H9 (cell line): Measurements from ENCODE around the gene CENPM. TPM values are rescaled to one million over a fixed set of nuclear protein-coding genes. Genes with fewer than 3 reads are reported as not detected.

ENCODE experiments used
- DNase-seq: peaks from one replicate; pipeline ENCODE4 v3.0.0-alpha.2; 2017
- H2AFZ ChIP-seq: one replicate; pipeline ENCODE4 v1.6.1; 2013; ENCODE audit warnings: mild to moderate bottlenecking, low read length, control low read depth, moderate library complexity
- H2AK5ac ChIP-seq: 2 replicates; pipeline ENCODE4 v1.6.1; 2013; ENCODE audit warnings: low read length, control low read depth, mixed read lengths; ENCODE audit not compliant: insufficient read length
- H2BK120ac ChIP-seq: one replicate; pipeline ENCODE4 v1.6.1; 2013; ENCODE audit warnings: low read depth, mild to moderate bottlenecking, low read length, control low read depth, inconsistent platforms; ENCODE audit not compliant: poor library complexity, severe bottlenecking
- H2BK12ac ChIP-seq: 2 replicates; pipeline ENCODE4 v1.6.1; 2013; ENCODE audit warnings: low read length, control low read depth, mixed read lengths, low read depth; ENCODE audit not compliant: insufficient read length
- H2BK15ac ChIP-seq: 2 replicates; pipeline ENCODE4 v1.6.1; 2013; ENCODE audit warnings: low read depth, low read length, control low read depth
- H2BK20ac ChIP-seq: one replicate; pipeline ENCODE4 v1.6.1; 2013; ENCODE audit warnings: low read depth, mild to moderate bottlenecking, low read length, control low read depth, inconsistent platforms; ENCODE audit not compliant: poor library complexity, severe bottlenecking
- H2BK5ac ChIP-seq: 2 replicates; pipeline ENCODE4 v1.6.1; 2013; ENCODE audit warnings: low read length, control low read depth, mixed read lengths; ENCODE audit not compliant: insufficient read length
- H3K14ac ChIP-seq: 2 replicates; pipeline ENCODE4 v1.6.1; 2013; ENCODE audit warnings: low read length, control low read depth; ENCODE audit not compliant: insufficient read depth
- H3K18ac ChIP-seq: 2 replicates; pipeline ENCODE4 v1.6.1; 2013; ENCODE audit warnings: low read depth, mild to moderate bottlenecking, mixed read lengths, low read length, control low read depth; ENCODE audit not compliant: insufficient read length
- H3K23ac ChIP-seq: 2 replicates; pipeline ENCODE4 v1.6.1; 2013; ENCODE audit warnings: low read length, control low read depth, mixed read lengths, low read depth; ENCODE audit not compliant: insufficient read length
- H3K23me2 ChIP-seq: 2 replicates; pipeline ENCODE4 v1.6.1; 2013; ENCODE audit warnings: low read depth, mild to moderate bottlenecking, mixed read lengths, low read length, control low read depth; ENCODE audit not compliant: insufficient read length, poor library complexity, severe bottlenecking
- H3K27ac ChIP-seq: 2 replicates; pipeline ENCODE4 v1.5.1; 2013; ENCODE audit warnings: low read length, control low read depth, mixed read lengths, low read depth; ENCODE audit not compliant: insufficient read length
- H3K27me3 ChIP-seq: 2 replicates; pipeline ENCODE4 v1.6.1; 2013; ENCODE audit warnings: low read length, control low read depth, inconsistent platforms; ENCODE audit not compliant: insufficient read depth
- H3K4ac ChIP-seq: 2 replicates; pipeline ENCODE4 v1.6.1; 2013; ENCODE audit warnings: low read depth, mild to moderate bottlenecking, control low read depth, inconsistent platforms, low read length, moderate library complexity
- H3K4me1 ChIP-seq: 2 replicates; pipeline ENCODE4 v1.6.1; 2013; ENCODE audit warnings: low read length, control low read depth, inconsistent platforms; ENCODE audit not compliant: insufficient read depth
- H3K4me2 ChIP-seq: 2 replicates; pipeline ENCODE4 v1.6.1; 2013; ENCODE audit warnings: low read length, control low read depth, mixed read lengths; ENCODE audit not compliant: insufficient read length, insufficient read depth
- H3K56ac ChIP-seq: 2 replicates; pipeline ENCODE4 v1.6.1; 2013; ENCODE audit warnings: low read depth, mild to moderate bottlenecking, mixed read lengths, low read length, control low read depth; ENCODE audit not compliant: insufficient read length
- H3K79me1 ChIP-seq: 2 replicates; pipeline ENCODE4 v1.6.1; 2013; ENCODE audit warnings: low read depth, mild to moderate bottlenecking, moderate library complexity, low read length, control low read depth, inconsistent platforms; ENCODE audit not compliant: insufficient read depth, poor library complexity, severe bottlenecking
- H3K79me2 ChIP-seq: 2 replicates; pipeline ENCODE4 v1.6.1; 2013; ENCODE audit warnings: low read length, control low read depth, inconsistent platforms; ENCODE audit not compliant: insufficient read depth
- H3K9ac ChIP-seq: 2 replicates; pipeline ENCODE4 v1.6.1; 2013; ENCODE audit warnings: low read length, control low read depth, mixed read lengths; ENCODE audit not compliant: insufficient read length; ENCODE audit errors: extremely low read depth
- H3K9me3 ChIP-seq: one replicate; pipeline ENCODE4 v1.6.1; 2013; ENCODE audit warnings: low read depth, low read length, inconsistent platforms; ENCODE audit not compliant: control insufficient read depth
- H3T11ph ChIP-seq: one replicate; pipeline ENCODE4 v1.6.1; 2013; ENCODE audit warnings: mild to moderate bottlenecking, low read length, control low read depth, inconsistent platforms
- H4K20me1 ChIP-seq: one replicate; pipeline ENCODE4 v1.6.1; 2013; ENCODE audit not compliant: control insufficient read depth, insufficient read length, insufficient read depth
- H4K5ac ChIP-seq: 2 replicates; pipeline ENCODE4 v1.6.1; 2013; ENCODE audit warnings: low read depth, mild to moderate bottlenecking, mixed read lengths, low read length, control low read depth; ENCODE audit not compliant: insufficient read length
- H4K8ac ChIP-seq: replicated peaks from 2 replicates; pipeline ENCODE4 v1.6.1; 2013; ENCODE audit warnings: low read length, control low read depth, mixed read lengths, low read depth; ENCODE audit not compliant: insufficient read length
- H4K91ac ChIP-seq: 2 replicates; pipeline ENCODE4 v1.6.1; 2013; ENCODE audit warnings: low read depth, mild to moderate bottlenecking, moderate library complexity, mixed read lengths, low read length, control low read depth; ENCODE audit not compliant: insufficient read length
- H3K27ac Mint-ChIP-seq, 3 experiments: 2 replicates in 2 of 3; 3 replicates in 1 of 3; pipeline ENCODE4 v1.8.0; 2020 to 2021; ENCODE audit warnings: mixed read lengths in 3 of 3, mild to moderate bottlenecking in 1 of 3, moderate library complexity in 1 of 3
- H3K27me3 Mint-ChIP-seq: 2 replicates; pipeline ENCODE4 v1.8.0; 2021; ENCODE audit warnings: low read depth, mild to moderate bottlenecking, moderate library complexity, mixed read lengths
- H3K36me3 Mint-ChIP-seq, 3 experiments: 2 replicates in 2 of 3; 3 replicates in 1 of 3; pipeline ENCODE4 v1.8.0; 2020 to 2021; ENCODE audit warnings: low read depth in 3 of 3, mixed read lengths in 3 of 3; ENCODE audit not compliant: insufficient read depth in 1 of 3
- H3K4me1 Mint-ChIP-seq, 2 experiments: 2 replicates each; pipeline ENCODE4 v1.8.0; 2020; ENCODE audit warnings: mixed read lengths in 2 of 2
- H3K4me3 Mint-ChIP-seq, 2 experiments: 2 replicates in 1 of 2; 3 replicates in 1 of 2; pipeline ENCODE4 v1.8.0; 2020 to 2021; ENCODE audit warnings: mild to moderate bottlenecking in 2 of 2, mixed read lengths in 2 of 2, moderate library complexity in 1 of 2
- H3K9me3 Mint-ChIP-seq, 2 experiments: 2 replicates in 1 of 2; 3 replicates in 1 of 2; pipeline ENCODE4 v1.8.0; 2020; ENCODE audit warnings: mild to moderate bottlenecking in 2 of 2, mixed read lengths in 2 of 2, moderate library complexity in 1 of 2
- CTCF ChIP-seq: fragments of 200-600 bp; sonication (generic); conservative IDR thresholded peaks from 3 replicates; pipeline ENCODE4 v1.8.0; 2021; ENCODE audit warnings: antibody characterized with exemption, mild to moderate bottlenecking
- WGBS: extraction: QIAGEN DNeasy Blood & Tissue Kit; methylation state at CpG from one replicate; pipeline ENCODE4 v1.1.7; 2013; ENCODE audit warnings: missing lambda C conversion rate, low lambda C conversion rate, mixed read lengths; ENCODE audit not compliant: insufficient read length; ENCODE audit errors: extremely low coverage; 5-methylcytosine and 5-hydroxymethylcytosine counted together
- total RNA-seq: library from RNA; stranded (reverse); gene quantifications from 2 replicates; pipeline ENCODE4 v1.2.1, GENCODE V29; 2021

The CENPM gene
- total RNA-seq, 1 experiment from 2014 or later, result 36.5 TPM

- no CpG with 5 or more reads among the region's 2 CpGs for WGBS
- Histone ChIP-seq H3K4me2 (no peak overlapping the region), H2BK15ac (no peak overlapping the region), H3K9ac (no peak overlapping the region), H3K56ac (no peak overlapping the region), H3K4me1 (peaks cover 2% of the 10 kb centered on the region; the same call in 1 of the 2 replicates), H3K79me2 (no peaks in the 10 kb centered on the region), H4K91ac (no peak overlapping the region), H3K18ac (no peak overlapping the region), H4K8ac (no peak overlapping the region), H2BK20ac (no peak overlapping the region), H2BK120ac (no peak overlapping the region), H3K27ac (no peak overlapping the region), H3K27me3 (no peaks in the 10 kb centered on the region; the same call in 1 of the 2 replicates), H3K23ac (no peak overlapping the region), H3K23me2 (no peaks in the 10 kb centered on the region), H2AFZ (no peak overlapping the region), H4K5ac (no peak overlapping the region), H3K9me3 (no peaks in the 10 kb centered on the region), H3K14ac (no peak overlapping the region), H2AK5ac (no peak overlapping the region), H3K4ac (no peak overlapping the region), H4K20me1 (no peaks in the 10 kb centered on the region), H2BK12ac (no peak overlapping the region), H3T11ph (no peak overlapping the region), H3K79me1 (no peaks in the 10 kb centered on the region), H2BK5ac (no peak overlapping the region)
- H3K4me3 Mint-ChIP-seq, result no peak overlapping the region
- peaks cover 2 to 3% (median 3%) of the 10 kb centered on the region in 3 experiments; a peak in 2 of 7 replicates for H3K36me3 Mint-ChIP-seq
- DNase-seq, result no peak
- peaks cover 4 to 5% of the 10 kb centered on the region in 2 experiments; a peak in 4 of 5 replicates for H3K9me3 Mint-ChIP-seq
- peaks cover 28% of the 10 kb centered on the region for H3K27me3 Mint-ChIP-seq
- no peak overlapping the region for H3K27ac Mint-ChIP-seq
- TF ChIP-seq CTCF, result no peak
- H3K4me1 Mint-ChIP-seq, result peaks cover 33 to 43% of the 10 kb centered on the region in 2 experiments
Measured at GRCh38 chr22:41966225-41966606, 19.3 kb upstream of the CENPM start.
